IPS-18a (cell line): ENCODE measurements around the gene SFTPA1.
"Not testable (repeated sequence)": the region's sequence is repeated elsewhere in the genome, so short reads cannot be mapped to it uniquely, and the experiment has no call there.

Experiments used
- H3K27ac ChIP-seq: one replicate; pipeline ENCODE4 v1.5.1; 2013; ENCODE audit warnings: low read length
- H3K27me3 ChIP-seq: one replicate; pipeline ENCODE4 v1.6.1; 2013; ENCODE audit warnings: mild to moderate bottlenecking, low read length; ENCODE audit not compliant: control insufficient read depth, insufficient read depth
- H3K36me3 ChIP-seq: one replicate; pipeline ENCODE4 v1.6.1; 2013; ENCODE audit warnings: low read depth, low read length; ENCODE audit not compliant: control insufficient read depth
- H3K4me1 ChIP-seq: one replicate; pipeline ENCODE4 v1.6.1; 2013; ENCODE audit warnings: low read depth, low read length; ENCODE audit not compliant: control insufficient read depth
- H3K4me3 ChIP-seq: one replicate; pipeline ENCODE4 v1.5.1; 2013; ENCODE audit warnings: low read length
- H3K9ac ChIP-seq: one replicate; pipeline ENCODE4 v1.6.1; 2013; ENCODE audit warnings: mild to moderate bottlenecking, low read length, moderate library complexity
- H3K9me3 ChIP-seq: one replicate; pipeline ENCODE4 v1.6.1; 2013; ENCODE audit warnings: low read depth, low read length; ENCODE audit not compliant: control insufficient read depth

Gene SFTPA1

GRCh38 chr10:79611193-79611976 lies 646 bp downstream of the SFTPA1 start:
- not testable (repeated sequence) for H3K4me1 ChIP-seq, H3K4me3 ChIP-seq, H3K27me3 ChIP-seq, H3K27ac ChIP-seq, H3K9ac ChIP-seq, H3K36me3 ChIP-seq, H3K9me3 ChIP-seq

- no peaks in the 10 kb centered on the region for H3K36me3 ChIP-seq
- H3K27me3 ChIP-seq = no peaks in the 10 kb centered on the region
- no peak overlapping the region for H3K27ac ChIP-seq
- H3K4me3 ChIP-seq = no peak overlapping the region
- no peaks in the 10 kb centered on the region for H3K9me3 ChIP-seq
- H3K4me1 ChIP-seq = no peaks in the 10 kb centered on the region
- no peak overlapping the region for H3K9ac ChIP-seq
These were observed 4.8 kb downstream of the SFTPA1 start for GRCh38 chr10:79615577-79615976.

- Histone ChIP-seq H3K27me3 (no peaks in the 10 kb centered on the region), H3K9me3 (no peaks in the 10 kb centered on the region), H3K27ac (no peak overlapping the region), H3K4me1 (no peaks in the 10 kb centered on the region), H3K4me3 (no peak overlapping the region), H3K9ac (no peak overlapping the region), H3K36me3 (no peaks in the 10 kb centered on the region)
These were observed 5.4 kb downstream of the SFTPA1 start for GRCh38 chr10:79616164-79616563.

GRCh38 chr10:79623663-79624062 lies 12.9 kb downstream of the SFTPA1 start:
- H3K36me3 ChIP-seq, H3K27ac ChIP-seq, H3K9me3 ChIP-seq, H3K27me3 ChIP-seq, H3K4me1 ChIP-seq, H3K9ac ChIP-seq, H3K4me3 ChIP-seq: not testable (repeated sequence)

GRCh38 chr10:79627075-79627474 lies 16.3 kb downstream of the SFTPA1 start:
- Histone ChIP-seq H3K9ac (no peak overlapping the region), H3K36me3 (no peaks in the 10 kb centered on the region), H3K9me3 (no peaks in the 10 kb centered on the region), H3K4me3 (no peak overlapping the region), H3K27ac (no peak overlapping the region), H3K27me3 (no peaks in the 10 kb centered on the region), H3K4me1 (no peaks in the 10 kb centered on the region)

- Histone ChIP-seq H3K4me1 (no peaks in the 10 kb centered on the region), H3K27ac (no peak overlapping the region), H3K9me3 (no peaks in the 10 kb centered on the region), H3K9ac (no peak overlapping the region), H3K36me3 (no peaks in the 10 kb centered on the region), H3K4me3 (no peak overlapping the region), H3K27me3 (no peaks in the 10 kb centered on the region)
These were observed 17.3 kb downstream of the SFTPA1 start for GRCh38 chr10:79628083-79628482.

- Histone ChIP-seq H3K36me3 (no peaks in the 10 kb centered on the region), H3K9me3 (no peaks in the 10 kb centered on the region), H3K27ac (no peak overlapping the region), H3K4me3 (no peak overlapping the region), H3K4me1 (no peaks in the 10 kb centered on the region), H3K9ac (no peak overlapping the region), H3K27me3 (no peaks in the 10 kb centered on the region)
These were observed 18.5 kb downstream of the SFTPA1 start for GRCh38 chr10:79628988-79629954.

- H3K9ac ChIP-seq = no peak overlapping the region
- no peaks in the 10 kb centered on the region for H3K36me3 ChIP-seq
- no peak overlapping the region for H3K27ac ChIP-seq
- no peaks in the 10 kb centered on the region for H3K4me1 ChIP-seq
- H3K9me3 ChIP-seq = no peaks in the 10 kb centered on the region
- no peaks in the 10 kb centered on the region for H3K27me3 ChIP-seq
- no peak overlapping the region for H3K4me3 ChIP-seq
These were observed 19.2 kb downstream of the SFTPA1 start for GRCh38 chr10:79629955-79630327.

GRCh38 chr10:79636654-79637199 lies 26.0 kb downstream of the SFTPA1 start:
- not testable (repeated sequence) for H3K27me3 ChIP-seq, H3K4me1 ChIP-seq, H3K36me3 ChIP-seq, H3K9ac ChIP-seq, H3K4me3 ChIP-seq, H3K9me3 ChIP-seq, H3K27ac ChIP-seq

GRCh38 chr10:79638318-79638717 lies 27.6 kb downstream of the SFTPA1 start:
- no peaks in the 10 kb centered on the region for H3K9me3 ChIP-seq
- no peak overlapping the region for H3K27ac ChIP-seq

GRCh38 chr10:79652695-79653094 lies 42.0 kb downstream of the SFTPA1 start:
- not testable (repeated sequence) for H3K27me3 ChIP-seq, H3K36me3 ChIP-seq, H3K4me1 ChIP-seq, H3K27ac ChIP-seq, H3K9ac ChIP-seq, H3K9me3 ChIP-seq, H3K4me3 ChIP-seq

More at GRCh38 chr10:79638318-79638717, 27.6 kb downstream of the SFTPA1 start:
- H3K36me3 ChIP-seq = no peaks in the 10 kb centered on the region
- no peaks in the 10 kb centered on the region for H3K27me3 ChIP-seq
- H3K4me3 ChIP-seq = no peak overlapping the region
- H3K9ac ChIP-seq = no peak overlapping the region
- H3K4me1 ChIP-seq = no peaks in the 10 kb centered on the region
